CD4-positive, alpha-beta T cell treated with Interleukin-21 for 1 hour (primary cell): ENCODE results near the gene LRRFIP1.
A peak's percentile ranks its signal among the peaks of the same experiment; 100 is the strongest.
"Not testable (repeated sequence)": the region's sequence is repeated elsewhere in the genome, so short reads cannot be mapped to it uniquely, and the experiment has no call there.

ENCODE experiments used
- DNase-seq: peaks from one replicate; pipeline ENCODE4 v3.0.0-alpha.2; 2020

The LRRFIP1 gene, protein sequence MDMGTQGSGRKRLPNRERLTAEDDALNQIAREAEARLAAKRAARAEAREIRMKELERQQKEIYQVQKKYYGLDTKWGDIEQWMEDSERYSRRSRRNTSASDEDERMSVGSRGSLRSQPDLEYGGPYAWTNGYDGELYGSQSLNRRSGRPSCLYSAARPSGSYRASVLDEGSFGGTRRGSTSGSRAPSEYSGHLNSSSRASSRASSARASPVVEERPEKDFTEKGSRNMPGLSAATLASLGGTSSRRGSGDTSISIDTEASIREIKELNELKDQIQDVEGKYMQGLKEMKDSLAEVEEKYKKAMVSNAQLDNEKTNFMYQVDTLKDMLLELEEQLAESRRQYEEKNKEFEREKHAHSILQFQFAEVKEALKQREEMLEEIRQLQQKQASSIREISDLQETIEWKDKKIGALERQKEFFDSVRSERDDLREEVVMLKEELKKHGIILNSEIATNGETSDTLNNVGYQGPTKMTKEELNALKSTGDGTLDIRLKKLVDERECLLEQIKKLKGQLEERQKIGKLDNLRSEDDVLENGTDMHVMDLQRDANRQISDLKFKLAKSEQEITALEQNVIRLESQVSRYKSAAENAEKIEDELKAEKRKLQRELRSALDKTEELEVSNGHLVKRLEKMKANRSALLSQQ

DNA sequence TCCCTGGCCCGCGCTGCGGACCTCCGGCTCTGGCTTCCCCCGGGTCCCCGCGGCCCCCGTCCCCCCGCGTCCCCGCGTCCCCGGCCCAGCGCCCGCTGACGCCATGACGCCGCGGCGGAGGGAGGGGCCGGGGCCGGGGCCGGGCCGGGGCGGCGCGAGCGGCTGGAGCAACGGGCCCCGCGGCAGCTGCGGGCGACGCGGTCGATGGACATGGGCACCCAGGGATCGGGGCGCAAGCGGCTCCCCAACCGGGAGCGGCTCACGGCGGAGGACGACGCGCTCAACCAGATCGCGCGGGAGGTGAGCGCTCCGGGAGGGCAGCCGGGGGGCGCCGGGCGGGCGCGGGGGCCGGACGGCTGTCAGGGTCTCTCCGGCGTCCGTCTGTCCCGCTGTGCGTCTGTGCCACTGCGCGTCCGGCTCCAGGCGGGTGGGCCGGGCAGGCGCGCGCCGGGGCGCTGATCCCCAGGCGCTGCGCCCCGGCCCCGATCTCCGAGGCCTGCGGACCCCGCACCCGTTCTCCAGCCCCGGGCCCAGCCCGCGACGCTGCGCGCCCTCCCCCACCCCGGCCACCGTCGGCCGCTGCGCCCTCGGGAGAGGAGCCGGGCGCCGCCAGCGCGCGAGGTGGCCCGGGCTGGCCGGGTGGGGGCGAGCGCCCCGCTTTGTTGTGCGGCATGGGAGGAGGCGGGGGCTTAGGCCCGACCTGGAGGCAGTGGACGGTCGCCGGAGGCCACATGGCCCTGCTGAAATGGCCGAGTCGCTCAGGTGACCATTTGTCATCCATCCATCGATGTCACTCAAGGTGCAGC, at the start of gene LRRFIP1:
LRRFIP1 (plus strand) TSS at position 147 of the 806 bp plus-strand sequence; CDS start at position 205, 58 bp downstream.
- DNase-seq = no peak

DNA sequence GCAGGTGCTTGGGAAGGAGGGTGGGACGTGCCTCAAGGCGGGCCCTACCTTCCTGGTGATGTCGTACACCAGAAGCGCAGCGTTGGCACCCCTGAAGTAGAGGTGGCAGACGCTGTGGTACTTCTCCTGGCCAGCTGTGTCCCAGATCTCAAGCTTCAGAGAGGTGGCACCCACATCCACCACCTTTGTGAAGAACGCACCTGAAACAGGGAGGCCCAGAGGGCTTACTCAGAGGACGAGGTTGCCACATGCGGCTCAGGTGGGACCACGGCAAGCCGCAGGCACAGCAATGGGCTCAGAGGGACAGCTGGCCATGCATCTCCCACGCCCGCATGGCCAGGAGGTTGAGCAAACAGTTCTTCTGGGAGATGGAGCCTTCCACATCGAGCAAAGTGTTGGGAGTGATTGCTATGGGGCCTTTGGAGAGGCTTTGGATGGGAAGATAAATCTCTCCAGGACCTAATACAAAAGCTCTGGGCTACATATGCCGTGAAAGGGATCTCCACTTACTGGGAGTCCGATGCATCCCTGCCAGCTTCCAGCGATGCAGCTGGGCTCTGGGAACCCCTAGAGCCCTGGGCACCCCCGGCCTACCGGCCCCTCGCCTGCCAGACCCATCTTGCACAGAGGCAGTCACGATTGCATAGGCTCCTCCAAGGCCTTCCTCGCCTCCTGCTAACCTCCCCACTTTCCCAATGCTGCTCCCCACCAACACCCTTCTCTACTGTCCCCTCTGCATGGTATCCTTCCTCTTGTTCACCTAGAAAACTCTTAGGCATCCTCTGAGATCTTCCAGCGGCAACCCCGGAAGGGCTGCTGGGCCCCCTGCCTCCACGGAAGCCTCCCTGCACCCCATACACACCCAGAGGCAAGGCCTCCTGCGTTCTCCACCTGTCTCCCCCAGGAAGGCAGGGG, 49.2 kb upstream of the LRRFIP1 start:
- no peak for DNase-seq

DNA sequence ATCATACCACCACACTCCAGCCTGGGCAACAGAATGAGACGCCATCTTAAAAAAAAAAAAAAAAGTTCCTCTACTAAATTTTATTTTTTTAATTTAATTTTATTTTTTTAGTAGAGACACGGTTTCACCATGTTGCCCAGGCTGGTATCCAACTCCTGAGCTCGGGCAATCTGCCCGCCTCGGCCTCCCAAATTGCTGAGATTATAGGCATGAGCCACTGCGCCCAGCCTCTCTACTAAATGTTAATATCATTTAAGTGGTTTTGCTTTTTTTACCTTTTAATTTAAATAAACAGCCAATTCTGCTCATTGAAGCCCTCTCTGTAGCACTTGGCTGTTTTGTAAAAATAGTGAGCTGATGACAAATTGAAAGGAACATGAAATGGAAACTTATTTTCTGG, 46.1 kb upstream of the LRRFIP1 start:
- no peak for DNase-seq

DNA sequence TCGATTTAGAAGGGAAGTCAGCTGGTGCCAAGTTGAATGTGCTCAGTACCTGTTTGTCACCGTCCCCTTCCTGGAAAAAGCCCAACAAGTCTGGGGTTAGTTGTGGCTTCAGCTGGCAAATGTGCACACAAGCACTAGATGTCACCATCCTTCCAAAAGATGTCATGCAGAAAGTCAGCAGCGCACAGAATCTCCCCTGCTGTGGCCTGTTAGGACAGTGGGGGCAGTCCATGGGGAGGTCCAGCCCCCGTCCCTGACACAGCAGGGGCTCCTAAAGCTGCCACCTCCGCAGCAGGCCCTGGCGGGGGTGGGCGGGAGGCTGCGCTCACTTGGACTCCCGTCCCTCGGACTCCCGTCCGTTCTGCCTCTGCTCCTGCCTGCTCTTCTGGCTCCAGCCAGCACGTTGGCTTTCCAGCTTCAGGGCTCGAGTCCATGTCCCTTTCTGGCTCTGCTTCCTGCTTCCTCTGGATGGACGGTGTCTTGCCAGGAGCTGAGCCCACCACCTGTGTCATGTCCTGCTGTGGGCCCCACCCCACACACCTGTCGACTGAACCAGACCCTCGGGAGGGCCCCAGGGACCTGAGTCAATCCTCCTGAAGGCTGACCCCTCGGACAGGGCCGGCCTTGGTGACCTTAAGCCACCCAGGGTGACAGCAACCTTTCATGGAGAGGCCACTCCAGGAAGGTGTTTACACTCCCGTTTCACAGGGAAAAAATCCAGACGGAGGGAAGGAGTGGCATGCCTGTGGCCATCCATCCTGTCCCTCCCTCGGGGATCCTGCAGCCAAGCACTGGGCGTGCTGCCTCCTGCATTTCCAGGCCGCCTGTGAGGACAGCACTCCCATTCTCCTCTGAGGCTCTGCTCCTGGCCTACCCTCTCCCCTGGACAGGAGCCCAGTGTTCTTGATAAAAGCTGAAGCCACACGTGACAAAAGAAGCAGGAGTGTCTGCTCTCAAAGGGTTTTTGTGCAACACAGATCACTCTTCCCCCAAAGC, 45.3 kb upstream of the LRRFIP1 start:
- peak; percentile 51 for DNase-seq

DNA sequence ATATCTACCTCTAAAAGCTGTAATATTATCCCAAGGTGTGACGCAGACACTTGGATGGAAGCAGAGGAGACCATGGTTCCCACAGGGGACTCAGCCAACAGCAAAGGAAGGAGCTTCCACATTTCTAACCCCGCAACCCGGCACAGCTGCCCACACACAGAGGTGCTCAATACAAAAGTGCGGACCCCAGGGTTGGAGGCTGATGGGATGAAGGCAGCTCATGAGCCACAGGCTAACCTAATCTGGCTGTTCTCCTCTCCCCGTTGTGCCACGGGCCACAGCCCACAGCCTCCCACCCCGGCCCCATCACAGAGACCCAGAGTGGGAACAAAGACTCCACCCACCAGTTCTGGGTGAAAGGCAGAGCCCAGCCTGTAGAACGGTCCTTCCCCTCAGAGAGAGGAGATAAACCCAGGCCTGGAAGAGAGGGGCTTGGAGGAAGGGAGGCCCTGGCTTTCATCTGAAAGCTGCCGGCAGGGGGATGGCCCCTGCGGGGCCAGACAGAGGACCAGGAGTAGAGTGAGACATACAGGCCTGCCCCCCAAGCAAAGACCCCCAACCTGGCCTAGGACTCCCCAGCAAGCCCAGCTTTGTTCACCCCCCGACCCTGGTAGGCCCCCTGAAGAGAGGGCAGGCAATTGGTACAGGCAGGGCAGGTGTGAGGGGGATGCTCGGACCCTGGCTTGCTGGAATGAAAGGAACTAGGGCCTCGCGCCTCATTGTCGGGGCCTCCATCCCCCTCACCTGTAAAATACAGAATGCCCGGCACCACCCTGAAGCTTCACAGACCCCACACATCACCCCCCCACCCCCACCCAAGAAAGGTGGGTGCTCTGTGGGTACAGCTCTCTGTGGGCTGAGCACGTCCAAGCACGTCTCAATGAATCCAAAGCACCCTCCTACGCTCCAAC, 43.7 kb upstream of the LRRFIP1 start:
- DNase-seq = no peak

DNA sequence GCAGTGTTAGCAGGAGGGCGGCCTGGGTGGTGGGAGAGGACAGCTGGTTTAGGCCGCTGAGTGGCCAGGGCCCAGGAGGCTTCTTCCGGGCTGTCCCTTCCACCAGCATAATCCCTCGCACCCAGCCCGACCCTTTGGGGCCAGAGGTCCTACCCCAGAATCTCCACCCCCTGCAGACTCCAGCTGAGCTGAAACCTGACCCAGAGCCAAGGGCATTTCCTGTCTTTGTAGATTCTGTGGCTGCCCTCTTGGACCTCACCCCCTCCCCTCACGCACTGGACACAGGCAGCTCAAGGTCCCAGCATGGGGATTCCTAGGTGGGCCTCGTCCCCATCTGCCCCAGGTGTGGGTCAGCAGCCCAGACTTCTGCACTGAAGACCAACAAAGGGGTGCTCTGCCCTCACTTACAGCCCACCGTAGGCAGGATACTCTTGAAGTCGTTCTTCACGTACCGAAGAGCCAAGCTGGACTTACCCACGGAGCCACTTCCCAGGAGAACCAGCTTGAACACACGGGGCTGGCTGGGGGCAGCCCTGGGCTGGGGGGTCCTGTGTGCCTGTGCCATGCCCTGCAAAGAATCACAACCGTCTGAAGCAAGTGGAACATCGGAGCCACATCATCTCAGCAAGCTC, 41.7 kb upstream of the LRRFIP1 start:
- DNase-seq = no peak

DNA sequence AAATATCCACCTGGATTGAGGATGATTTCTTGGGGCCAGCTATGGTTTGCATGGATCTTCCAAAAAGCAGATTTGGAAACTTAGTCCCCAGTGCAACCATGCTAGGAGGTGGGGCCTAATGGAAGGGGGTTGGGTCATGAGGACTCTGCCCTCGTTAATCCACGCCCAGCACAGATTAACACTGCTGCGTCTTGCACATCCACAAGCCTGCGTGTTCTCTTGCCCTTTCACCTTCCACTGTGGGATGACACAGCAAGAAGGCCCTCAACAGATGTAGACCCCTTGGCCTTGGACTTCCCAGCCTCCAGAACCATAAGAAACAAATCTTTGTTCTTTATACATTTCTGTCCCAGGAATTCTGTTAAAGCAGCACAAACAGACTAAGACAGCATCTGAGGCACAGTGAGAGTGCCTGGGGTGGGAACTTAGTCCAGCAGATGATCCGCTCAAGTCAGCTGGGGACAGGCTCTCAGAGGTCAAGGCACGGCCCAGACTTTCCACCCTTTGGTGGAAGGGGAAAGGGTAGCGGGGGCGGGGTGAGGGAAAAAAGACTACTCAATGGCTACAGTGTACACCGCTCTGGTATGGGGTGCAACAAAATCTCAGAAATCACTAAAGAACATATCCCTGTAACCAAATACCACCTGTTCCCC, 39.2 kb upstream of the LRRFIP1 start:
- DNase-seq = no peak

DNA sequence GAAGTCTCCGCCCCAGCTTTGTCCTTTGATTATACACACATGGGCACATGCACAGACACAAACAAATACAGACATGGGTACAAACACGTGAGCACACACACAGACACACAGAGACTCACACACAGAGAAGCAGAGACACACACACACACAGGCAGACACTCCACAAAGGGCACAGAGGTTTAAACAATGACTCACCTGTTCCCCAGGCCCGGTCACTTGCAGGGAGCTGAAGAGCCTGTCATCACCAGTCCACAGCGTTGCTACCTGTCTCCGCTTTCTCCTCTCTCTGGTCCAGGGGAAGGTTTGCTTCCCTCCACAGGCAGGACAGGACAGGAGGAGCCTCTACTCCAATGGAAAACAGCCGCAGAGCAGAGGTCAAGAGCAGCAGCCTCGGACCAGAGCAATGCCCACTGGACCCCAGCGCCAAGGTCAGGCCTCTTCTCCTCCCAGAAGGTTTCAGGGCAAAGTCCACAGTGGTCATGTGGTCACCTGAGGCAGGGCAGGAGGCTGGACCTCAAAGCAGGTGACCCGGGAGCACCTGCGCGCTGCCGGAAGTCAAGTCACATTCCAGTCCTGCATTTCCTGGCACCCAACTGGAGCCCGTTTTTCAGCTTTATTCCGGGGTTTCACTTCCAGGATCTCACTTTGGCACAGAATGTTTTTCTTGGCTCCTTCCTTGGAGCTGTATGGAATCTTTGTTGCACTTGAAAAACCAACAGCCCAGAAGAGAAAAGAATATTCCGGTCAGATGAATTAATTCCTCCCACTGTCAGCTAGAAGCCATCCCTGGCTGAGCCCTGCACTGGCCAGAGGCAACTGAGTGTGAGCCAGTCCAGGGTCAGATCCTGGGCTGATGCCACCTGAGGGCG, 36.9 kb upstream of the LRRFIP1 start, which contains the start of gene RAB17:
RAB17 (minus strand) TSS at position 463 of the 869 bp plus-strand sequence. CDS start 4,580 bp downstream, outside the sequence.
- DNase-seq = no peak

DNA sequence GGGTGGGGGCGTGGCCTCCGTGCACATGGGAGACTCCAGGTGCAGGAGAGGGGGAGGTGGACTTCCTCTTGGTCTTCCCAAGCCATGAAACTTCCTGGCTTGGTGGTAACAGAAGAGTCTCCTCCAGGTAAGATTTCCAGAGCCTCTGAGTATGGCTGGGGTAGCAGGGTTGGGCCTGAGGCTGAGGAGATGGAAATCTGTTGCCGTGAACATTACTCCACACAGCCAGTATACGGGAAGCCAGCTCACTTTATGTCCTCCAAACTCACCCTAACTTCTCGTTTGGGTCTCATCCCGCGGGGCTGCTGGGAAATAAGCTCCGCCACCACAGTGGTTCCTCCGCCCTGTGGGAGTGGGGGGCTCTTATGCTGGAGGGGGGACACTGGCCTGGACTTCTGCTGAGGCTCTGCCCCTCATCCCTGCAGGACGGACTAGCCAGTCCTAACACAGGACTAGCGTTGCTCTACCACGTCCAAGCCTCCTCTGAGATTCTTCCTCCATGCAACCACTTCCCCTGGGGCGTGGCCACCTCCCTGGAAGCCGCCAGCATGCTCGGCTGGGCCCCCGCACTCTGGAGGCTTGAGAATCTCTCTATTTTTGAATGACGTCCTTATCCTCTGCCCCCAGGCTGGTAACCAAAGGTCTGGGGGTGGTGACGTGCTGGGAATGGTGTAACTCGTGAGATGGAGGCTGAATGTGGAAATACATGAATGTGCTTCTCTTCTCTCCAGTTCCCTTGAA, 36.1 kb upstream of the LRRFIP1 start:
- DNase-seq = no peak

DNA sequence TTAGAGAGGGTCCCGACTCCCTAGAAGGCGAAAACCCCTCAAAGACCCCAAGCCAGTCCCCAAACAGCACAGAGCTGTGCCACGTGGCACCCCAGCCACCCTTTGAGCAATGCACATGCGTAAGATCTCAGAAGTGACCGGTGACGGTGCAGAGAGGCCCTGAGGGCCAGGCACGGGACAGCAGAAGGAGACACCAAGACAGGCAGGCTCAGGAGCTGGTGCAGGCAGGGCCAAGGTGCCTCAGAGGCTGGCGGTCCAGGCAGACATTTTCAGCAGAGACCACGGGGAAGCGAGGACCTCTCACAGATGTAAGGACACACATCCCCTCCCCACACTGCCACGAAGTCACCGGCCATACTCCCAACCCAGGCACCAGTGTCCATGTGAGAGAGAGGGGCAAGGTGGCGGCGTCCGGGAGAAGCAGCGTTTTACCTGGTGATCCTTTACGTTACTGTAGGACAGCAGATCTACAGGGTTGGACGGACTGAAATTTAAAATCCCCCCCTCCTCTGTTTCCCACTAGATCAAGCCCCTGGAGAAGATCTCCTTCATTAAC, 34.9 kb upstream of the LRRFIP1 start:
- no peak for DNase-seq

DNA sequence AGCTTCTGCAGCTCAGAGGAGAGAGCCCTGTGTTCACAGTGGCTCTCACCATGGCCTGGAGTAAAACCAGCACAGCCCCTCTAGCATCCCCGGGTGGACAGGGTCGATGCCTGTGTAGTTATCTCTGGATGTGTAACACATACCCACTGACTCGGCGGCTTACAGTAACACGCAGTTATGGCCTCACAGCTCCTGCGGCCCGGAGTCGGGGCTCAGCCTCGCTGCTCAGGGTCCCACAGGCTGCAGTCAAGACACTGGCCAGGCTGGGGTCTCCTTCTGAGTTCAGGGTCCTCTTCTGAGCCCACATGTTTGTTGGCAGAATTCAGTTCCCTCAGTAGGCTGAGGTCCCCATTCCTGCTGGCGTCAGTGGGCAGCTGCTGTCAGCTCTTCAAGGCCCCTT, 34.4 kb upstream of the LRRFIP1 start:
- no peak for DNase-seq

DNA sequence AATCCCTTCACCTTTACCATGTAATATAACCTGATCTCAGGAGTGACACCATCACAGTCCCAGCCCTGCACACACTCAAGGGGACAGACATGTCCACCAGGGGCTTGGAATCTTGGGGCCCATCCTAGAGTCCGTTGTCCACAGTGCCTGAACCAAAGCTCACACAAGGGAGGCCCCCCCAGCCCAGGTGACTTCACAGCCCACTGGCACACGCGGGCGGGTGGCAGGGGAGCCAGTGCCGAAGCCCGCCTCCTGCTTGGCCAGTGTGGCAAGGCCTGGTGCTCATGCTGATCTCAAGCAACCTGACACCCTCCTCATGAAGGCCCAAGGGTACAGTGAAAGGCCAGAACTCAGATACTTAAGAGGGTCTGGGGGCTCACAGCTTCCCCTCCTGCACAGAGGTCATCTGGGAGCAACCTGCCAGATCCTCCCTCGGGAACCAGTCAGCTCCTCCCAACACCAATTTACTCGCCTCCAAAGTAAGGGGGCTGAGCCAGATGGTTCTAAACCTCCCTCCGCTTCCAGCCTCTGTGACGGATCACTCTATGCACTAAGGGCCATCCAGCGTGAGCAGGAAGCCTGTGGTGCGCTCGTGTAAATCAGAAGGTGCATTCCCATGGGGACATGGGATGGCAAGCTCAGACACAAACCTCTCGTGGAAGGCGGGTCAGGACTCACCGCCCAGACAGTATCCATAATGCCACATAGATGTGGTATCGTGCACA, 33.6 kb upstream of the LRRFIP1 start:
- DNase-seq = no peak

DNA sequence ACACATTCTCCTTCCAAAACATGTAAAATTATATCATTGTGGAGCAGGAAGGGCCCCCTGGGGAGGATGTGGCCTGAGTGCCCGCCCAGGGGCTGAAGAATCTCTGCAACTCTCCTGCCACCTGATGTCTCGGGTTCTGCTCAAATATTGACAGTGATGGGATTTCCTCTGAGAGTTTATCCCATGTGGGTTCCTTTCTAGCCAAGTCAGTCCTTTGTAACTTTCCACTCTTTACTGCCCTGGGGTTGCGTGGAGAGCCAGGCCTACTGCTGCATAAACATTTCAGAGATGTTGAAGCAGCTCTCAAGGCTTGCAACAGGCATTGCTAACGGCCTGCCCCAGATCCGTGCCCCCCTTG, 32.9 kb upstream of the LRRFIP1 start:
- no peak for DNase-seq

DNA sequence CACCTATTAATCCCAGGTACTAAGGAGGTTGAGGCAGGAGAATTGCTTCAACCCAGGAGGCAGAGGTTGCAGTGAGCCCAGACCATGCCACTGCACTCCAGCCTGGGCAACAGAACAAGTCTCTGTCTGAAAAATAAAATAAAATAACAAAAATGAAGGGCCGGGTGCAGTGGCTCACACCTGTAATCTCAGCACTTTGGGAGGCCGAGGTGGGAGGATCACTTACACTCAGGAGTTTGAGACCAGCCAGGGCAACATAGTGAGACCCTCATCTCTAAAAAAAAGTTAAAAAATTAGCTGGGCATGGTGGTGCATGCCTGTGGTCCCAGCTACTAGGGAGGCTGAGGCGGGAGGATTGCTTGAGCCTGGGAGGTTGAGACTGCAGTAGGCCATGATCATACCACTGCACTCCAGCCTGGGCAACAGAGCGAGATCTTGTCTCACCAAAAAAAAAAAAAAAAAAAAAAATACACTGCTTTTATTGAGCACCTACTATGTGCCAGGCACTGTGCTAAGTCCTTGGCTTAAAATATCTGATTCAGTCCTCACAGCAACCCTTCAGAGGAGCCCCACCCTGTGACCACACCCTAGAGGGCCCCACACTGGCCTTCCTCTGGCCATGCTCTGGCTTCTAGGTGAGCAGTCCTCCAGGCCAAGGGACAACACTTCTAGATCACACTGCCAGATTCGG, 31.4 kb upstream of the LRRFIP1 start:
- DNase-seq = not testable (repeated sequence)

DNA sequence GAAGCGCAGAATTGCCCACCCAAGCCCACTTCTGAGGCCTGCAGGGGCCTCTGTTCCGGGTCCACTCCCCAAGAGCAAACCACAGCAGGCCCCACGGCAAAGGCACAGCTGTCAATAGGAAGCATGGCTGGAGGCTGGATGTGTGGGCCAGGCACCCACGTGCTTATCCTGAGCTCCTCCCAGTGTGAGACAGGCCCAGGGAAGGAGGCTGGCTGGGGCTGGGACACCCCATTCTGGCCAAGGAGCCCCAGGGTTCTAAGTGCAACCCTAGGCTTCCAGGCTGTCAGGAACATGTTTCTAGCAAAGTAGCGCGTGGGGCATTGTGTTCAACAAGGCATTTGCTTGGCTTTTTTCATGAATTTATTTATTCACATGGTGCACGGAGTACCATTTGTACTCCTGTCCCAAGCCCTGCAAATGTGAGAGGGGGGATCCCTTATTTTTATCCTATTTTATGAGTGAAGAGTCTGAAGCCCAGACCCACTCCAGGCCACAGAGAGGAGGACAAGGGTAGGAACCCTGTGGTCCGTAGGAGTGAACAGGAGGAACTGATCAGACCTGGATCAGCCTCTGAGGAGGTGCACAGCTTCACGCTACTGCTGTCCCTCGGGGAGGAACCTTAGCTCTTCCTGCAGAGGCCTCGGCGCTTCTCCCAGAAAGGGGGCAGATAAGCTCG, 30.7 kb upstream of the LRRFIP1 start:
- no peak for DNase-seq
